Mammary epithelial cell (primary cell): ENCODE measurements around the gene MAP2K6.

ENCODE experiments used
- CTCF ChIP-seq, 2 donors: IDR thresholded peaks in 1 of 2; conservative IDR thresholded peaks in 1 of 2; 2 replicates each; pipeline ENCODE4 v1.5.1; 2011 to 2012; ENCODE audit warnings: inconsistent platforms in 2 of 2, low read length in 2 of 2, mild to moderate bottlenecking in 2 of 2, control low read depth in 1 of 2, low read depth in 1 of 2; ENCODE audit not compliant: insufficient read depth in 1 of 2; ENCODE audit errors: extremely low read depth in 1 of 2
- EZH2 ChIP-seq: IDR thresholded peaks from 2 replicates; pipeline ENCODE4 v1.6.1; 2012; ENCODE audit warnings: low read length, inconsistent platforms, borderline replicate concordance

GRCh38 chr17:69552986-69553667 lies 138.6 kb downstream of the MAP2K6 start:
- no peak for TF ChIP-seq CTCF (conservative IDR thresholded peaks at IDR 0.05 in 1 of 2, IDR thresholded peaks at IDR 0.05 in 1 of 2; ENCODE audit: extremely low read depth in 1 of 2, insufficient read depth in 1 of 2, low read depth in 1 of 2, low read length in 2 of 2)
- TF ChIP-seq EZH2, result no peak
